HCT116 (cell line): ENCODE results near the gene SLC7A5. TPM values are rescaled to one million over a fixed set of nuclear protein-coding genes. Genes with fewer than 3 reads are reported as not detected.

Experiments used
- ATAC-seq: fragments of 200-7000 bp; cut with Tn5 transposase; 2 replicates; pipeline ENCODE4 v1.9.1; 2020; ENCODE audit warnings: mild to moderate bottlenecking, moderate library complexity
- BruUV-seq: library from RNA; stranded (reverse); fragments of 400-500 nt; replicated peaks from 2 replicates; lab custom pipeline; 2021; lab: Mats Ljungman, UMichigan
- CTCF ChIA-PET: fragments of 300-600 bp; sonication (Branson Sonifier 250); formaldehyde crosslinking; loops from one replicate; lab custom pipeline; 2021; ENCODE audit warnings: antibody characterized with exemption; lab: Charles Lee
- POLR2A ChIA-PET: fragments of 300-600, 350-600 bp; sonication (Branson Sonifier 250); formaldehyde crosslinking; loops from one replicate; lab custom pipeline; 2021; ENCODE audit warnings: antibody characterized with exemption; lab: Charles Lee
- RAD21 ChIA-PET, 2 experiments: fragments of 300-600 bp; sonication (Branson Sonifier 250); formaldehyde crosslinking; loops; one replicate each; lab custom pipeline; 2023; ENCODE audit warnings: low total read pairs in 2 of 2; ENCODE audit not compliant: uncharacterized antibody in 2 of 2, unreplicated experiment in 2 of 2, low non-redundant PET in 1 of 2; lab: Charles Lee
- DNase-seq: peaks from one replicate; pipeline ENCODE4 v3.0.0-alpha.2; 2010; ENCODE audit warnings: low read depth, low spot score
- H2AFZ ChIP-seq: fragments of 200-600 bp; shearing (Covaris generic), sonication (generic); 2 replicates; pipeline ENCODE4 v1.6.1; 2017; ENCODE audit warnings: low read depth, mixed run types, mixed read lengths, antibody characterized with exemption, low read length; ENCODE audit not compliant: poor library complexity, severe bottlenecking
- H3K27ac ChIP-seq: 2 replicates; pipeline ENCODE4 v1.5.1; 2012; ENCODE audit warnings: low read depth, low read length
- H3K27me3 ChIP-seq: fragments of 200-600 bp; sonication (generic); 2 replicates; pipeline ENCODE4 v1.6.1; 2016; ENCODE audit warnings: mixed run types, low read length, mixed read lengths; ENCODE audit not compliant: insufficient read depth
- H3K36me3 ChIP-seq, 2 experiments: fragments of 200-500 bp in 1 of 2; fragments of 200-600 bp in 1 of 2; sonication (Bioruptor generic) in 1 of 2; sonication (generic) in 1 of 2; 2 replicates each; pipeline versions ENCODE4 v1.5.1 to v1.6.1; 2014 to 2016; ENCODE audit warnings: low read length in 2 of 2, inconsistent platforms in 1 of 2, mixed read lengths in 1 of 2, mixed run types in 1 of 2; ENCODE audit not compliant: insufficient read depth in 2 of 2, control insufficient read depth in 1 of 2
- H3K4me1 ChIP-seq, 2 experiments: fragments of 200-600 bp in 1 of 2; sonication (generic) in 1 of 2; 2 replicates each; pipeline versions ENCODE4 v1.5.1 to v1.6.1; 2012 to 2017; ENCODE audit warnings: low read length in 2 of 2, inconsistent platforms in 1 of 2, mild to moderate bottlenecking in 1 of 2, mixed read lengths in 1 of 2, mixed run types in 1 of 2, moderate library complexity in 1 of 2; ENCODE audit not compliant: insufficient read depth in 2 of 2, control insufficient read depth in 1 of 2
- H3K4me2 ChIP-seq: fragments of 200-600 bp; sonication (generic); 2 replicates; pipeline ENCODE4 v1.6.1; 2017; ENCODE audit warnings: mixed run types, low read length, mixed read lengths
- H3K4me3 ChIP-seq, 2 experiments: fragments of 200-600 bp in 1 of 2; sonication (generic) in 1 of 2; replicated peaks in 1 of 2; 2 replicates each; pipeline ENCODE4 v1.5.1; 2011 to 2016; ENCODE audit warnings: low read length in 2 of 2, control low read depth in 1 of 2, low read depth in 1 of 2, mild to moderate bottlenecking in 1 of 2, mixed read lengths in 1 of 2, mixed run types in 1 of 2
- H3K79me2 ChIP-seq: fragments of 200-600 bp; sonication (generic); 2 replicates; pipeline ENCODE4 v1.6.1; 2017; ENCODE audit warnings: mild to moderate bottlenecking, mixed run types, low read length, moderate library complexity, mixed read lengths; ENCODE audit not compliant: insufficient read depth
- H3K9ac ChIP-seq: fragments of 200-600 bp; sonication (generic); 2 replicates; pipeline ENCODE4 v1.6.1; 2016; ENCODE audit warnings: low read length, mixed read lengths
- H3K9me2 ChIP-seq: fragments of 200-600 bp; sonication (generic), shearing (Covaris generic); 2 replicates; pipeline ENCODE4 v1.6.1; 2017; ENCODE audit warnings: mixed run types, mild to moderate bottlenecking, moderate library complexity; ENCODE audit not compliant: insufficient read depth
- H3K9me3 ChIP-seq, 2 experiments: fragments of 200-500 bp in 1 of 2; fragments of 200-600 bp in 1 of 2; sonication (Bioruptor generic) in 1 of 2; sonication (generic) in 1 of 2; 2 replicates each; pipeline ENCODE4 v1.6.1; 2014 to 2017; ENCODE audit warnings: low read length in 2 of 2, mixed read lengths in 2 of 2, inconsistent platforms in 1 of 2, low read depth in 1 of 2, mild to moderate bottlenecking in 1 of 2, mixed run types in 1 of 2, moderate library complexity in 1 of 2; ENCODE audit not compliant: control insufficient read depth in 1 of 2, insufficient read depth in 1 of 2
- H4K20me1 ChIP-seq: fragments of 200-600 bp; sonication (generic), shearing (Covaris generic); 2 replicates; pipeline ENCODE4 v1.6.1; 2017; ENCODE audit warnings: mixed run types, mild to moderate bottlenecking, moderate library complexity; ENCODE audit not compliant: insufficient read depth
- ATF3 ChIP-seq: IDR thresholded peaks from 2 replicates; pipeline ENCODE4 v1.6.1; 2012
- EGR1 ChIP-seq: IDR thresholded peaks from 2 replicates; pipeline ENCODE4 v1.6.1; 2012; ENCODE audit warnings: low read depth
- EZH2 ChIP-seq: fragments of 200-600 bp; sonication (generic); IDR thresholded peaks from 2 replicates; pipeline ENCODE4 v1.6.1; 2017; ENCODE audit warnings: antibody characterized with exemption, mixed run types
- JUND ChIP-seq: IDR thresholded peaks from 2 replicates; pipeline ENCODE4 v1.6.1; 2012
- POLR2A ChIP-seq: IDR thresholded peaks from 2 replicates; pipeline ENCODE4 v1.7.0; 2011; ENCODE audit warnings: borderline replicate concordance; ENCODE audit not compliant: insufficient read depth, insufficient read length; ENCODE audit errors: extremely low read depth
- SIN3A ChIP-seq: IDR thresholded peaks from 2 replicates; pipeline ENCODE4 v1.6.1; 2012; ENCODE audit warnings: low read depth
- SP1 ChIP-seq: IDR thresholded peaks from 2 replicates; pipeline ENCODE4 v1.6.1; 2012; ENCODE audit warnings: low read depth
- SRF ChIP-seq: IDR thresholded peaks from 2 replicates; pipeline ENCODE4 v1.6.1; 2012; ENCODE audit warnings: low read depth
- intact Hi-C: fragments of 100-400 bp; cut with micrococcal nuclease; formaldehyde crosslinking; loops from 2 replicates; pipeline ENCODE4 v1.10.0; 2022
- total RNA-seq: library from RNA; stranded (reverse); gene quantifications from one replicate; pipeline ENCODE4 v1.2.1, GENCODE V29; 2021; ENCODE audit not compliant: unreplicated experiment

Gene SLC7A5
- total RNA-seq, 1 experiment from 2014 or later = 482 TPM

- ChIA-PET CTCF (interaction anchor here (0.6 to 1.8 kb wide), 2 partner anchors 27 to 49 kb away, joined by 4 to 6 read pairs; no protein-coding TSS in a partner anchor), RAD21 (no interaction called here), POLR2A (interaction anchor here (1.2 kb wide), 1 partner anchor 15 kb away, joined by 4 read pairs; no protein-coding TSS in a partner anchor)
- no peak overlapping the region for H3K9ac ChIP-seq
- intact Hi-C loops = no loop called here
- H3K4me2 ChIP-seq = no peak overlapping the region
- BruUV-seq = no TSS peak
- H3K79me2 ChIP-seq = no peaks in the 10 kb centered on the region
- peaks cover 5% of the 10 kb centered on the region; the same call in 1 of the 2 replicates for H3K27me3 ChIP-seq
- H2AFZ ChIP-seq = no peak overlapping the region
- no peaks in the 10 kb centered on the region for H4K20me1 ChIP-seq
- no peaks in the 10 kb centered on the region for H3K9me2 ChIP-seq
- ATAC-seq (no peak), DNase-seq (no peak)
- no peak for TF ChIP-seq SIN3A
- TF ChIP-seq EGR1 = no peak
- no peak for TF ChIP-seq EZH2
- TF ChIP-seq SRF = no peak
- no peak for TF ChIP-seq JUND
- TF ChIP-seq SP1 = no peak
- TF ChIP-seq POLR2A = no peak
- no peak for TF ChIP-seq ATF3
- H3K36me3 ChIP-seq = no peaks in the 10 kb centered on the region
- H3K4me3 ChIP-seq = no peak overlapping the region
- no peak overlapping the region for H3K27ac ChIP-seq
- peaks cover 11 to 15% of the 10 kb centered on the region in 2 experiments; a peak in 3 of 4 replicates for H3K9me3 ChIP-seq
- peaks cover 0 to 4% of the 10 kb centered on the region in 2 experiments; a peak in 1 of 4 replicates for H3K4me1 ChIP-seq
These were observed 47.0 kb downstream of the SLC7A5 start for GRCh38 chr16:87822108-87822970.
